Measurements from ENCODE around the gene DPP4.

DNA sequence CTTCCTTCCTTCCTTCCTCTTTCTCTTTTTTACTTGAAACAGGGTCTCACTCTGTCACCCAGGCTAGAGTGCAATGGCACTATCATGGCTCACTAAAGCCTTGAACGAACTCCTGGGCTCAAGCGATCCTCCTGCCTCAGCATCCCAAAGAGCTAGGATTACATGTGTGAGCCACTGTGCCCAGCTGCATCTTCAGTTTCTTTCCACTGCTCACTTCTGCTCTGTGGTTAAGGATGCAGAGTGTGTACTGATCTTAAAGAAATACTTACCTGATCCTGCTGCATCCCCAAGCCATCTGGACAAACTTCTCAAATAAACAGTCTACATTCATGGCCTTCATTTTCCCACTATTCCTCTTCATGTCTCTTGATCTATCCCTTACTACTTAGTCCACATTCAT lies 13.0 kb downstream of the DPP4 start:
- TF ChIP-seq, protein P1, sequence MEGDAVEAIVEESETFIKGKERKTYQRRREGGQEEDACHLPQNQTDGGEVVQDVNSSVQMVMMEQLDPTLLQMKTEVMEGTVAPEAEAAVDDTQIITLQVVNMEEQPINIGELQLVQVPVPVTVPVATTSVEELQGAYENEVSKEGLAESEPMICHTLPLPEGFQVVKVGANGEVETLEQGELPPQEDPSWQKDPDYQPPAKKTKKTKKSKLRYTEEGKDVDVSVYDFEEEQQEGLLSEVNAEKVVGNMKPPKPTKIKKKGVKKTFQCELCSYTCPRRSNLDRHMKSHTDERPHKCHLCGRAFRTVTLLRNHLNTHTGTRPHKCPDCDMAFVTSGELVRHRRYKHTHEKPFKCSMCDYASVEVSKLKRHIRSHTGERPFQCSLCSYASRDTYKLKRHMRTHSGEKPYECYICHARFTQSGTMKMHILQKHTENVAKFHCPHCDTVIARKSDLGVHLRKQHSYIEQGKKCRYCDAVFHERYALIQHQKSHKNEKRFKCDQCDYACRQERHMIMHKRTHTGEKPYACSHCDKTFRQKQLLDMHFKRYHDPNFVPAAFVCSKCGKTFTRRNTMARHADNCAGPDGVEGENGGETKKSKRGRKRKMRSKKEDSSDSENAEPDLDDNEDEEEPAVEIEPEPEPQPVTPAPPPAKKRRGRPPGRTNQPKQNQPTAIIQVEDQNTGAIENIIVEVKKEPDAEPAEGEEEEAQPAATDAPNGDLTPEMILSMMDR (IDR thresholded peaks at IDR 0.05) = no peak
- TF ChIP-seq RFX5 (IDR thresholded peaks at IDR 0.05) = no peak
- no peak for TF ChIP-seq SREBF2 (IDR thresholded peaks at IDR 0.05)
- TF ChIP-seq POLR2A (IDR thresholded peaks at IDR 0.05; ENCODE audit: low read length) = no peak
